Measurements from ENCODE around the gene PSMC6. TPM values are rescaled to one million over a fixed set of nuclear protein-coding genes. Genes with fewer than 3 reads are reported as not detected.
A peak's percentile ranks its signal among the peaks of the same experiment; 100 is the strongest.

PSMC6 gene
- total and polyA plus RNA-seq, 2 of the 13 experiments (the other 11 are each of a cell fraction or from before 2014, with no cell fraction given) = 90.0 to 210 TPM

DNA sequence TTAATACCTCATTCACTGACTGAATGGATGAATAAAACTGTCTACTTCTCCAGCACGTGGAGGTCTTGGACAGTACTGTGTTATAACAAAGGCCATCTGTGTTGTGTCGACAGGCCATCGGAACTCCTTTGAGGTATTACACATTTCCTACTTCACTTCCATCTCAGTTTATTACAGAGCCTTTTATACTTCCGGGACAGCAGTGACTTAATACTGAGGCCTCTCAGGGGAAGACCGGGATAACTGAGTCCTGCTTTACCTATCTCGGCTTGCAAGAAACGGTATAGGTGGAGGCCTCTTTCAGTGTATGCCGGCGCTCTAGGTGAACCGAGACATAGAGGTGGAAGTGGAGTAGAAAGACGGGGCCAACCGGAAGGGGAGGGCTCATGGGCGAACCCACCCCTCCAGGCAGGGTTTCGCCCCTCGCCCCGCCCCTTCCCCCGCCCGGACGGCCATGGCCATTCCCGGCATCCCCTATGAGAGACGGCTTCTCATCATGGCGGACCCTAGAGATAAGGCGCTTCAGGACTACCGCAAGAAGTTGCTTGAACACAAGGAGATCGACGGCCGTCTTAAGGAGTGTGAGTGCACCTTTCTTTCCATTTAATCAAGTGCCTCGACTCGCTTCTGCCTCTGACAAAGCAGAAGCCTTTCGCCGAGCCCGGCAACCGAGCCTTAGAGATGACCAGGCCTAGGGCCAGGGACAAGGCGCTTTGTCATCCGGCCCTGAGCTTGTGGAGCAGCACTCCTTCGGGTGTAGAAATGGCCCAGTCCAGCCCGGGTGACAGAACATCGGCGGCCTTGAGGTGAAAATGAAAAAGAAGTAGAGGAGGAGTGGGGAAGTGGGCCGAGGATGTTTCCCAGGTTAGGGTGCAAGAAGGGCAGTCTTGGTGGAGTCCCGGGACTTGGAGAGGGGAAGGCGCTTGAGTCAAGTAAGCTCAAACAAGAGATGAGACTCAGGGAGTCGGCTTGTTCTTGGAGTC lies at the start of gene PSMC6 (continued):
- 0 out of 2 replicates have a peak, but pooled peaks have one; percentile 32 for TF ChIP-seq FOXC1 (CRISPR knock-in tag; IDR thresholded peaks at IDR 0.05; ENCODE audit: borderline replicate concordance)
- TF ChIP-seq, protein P1, sequence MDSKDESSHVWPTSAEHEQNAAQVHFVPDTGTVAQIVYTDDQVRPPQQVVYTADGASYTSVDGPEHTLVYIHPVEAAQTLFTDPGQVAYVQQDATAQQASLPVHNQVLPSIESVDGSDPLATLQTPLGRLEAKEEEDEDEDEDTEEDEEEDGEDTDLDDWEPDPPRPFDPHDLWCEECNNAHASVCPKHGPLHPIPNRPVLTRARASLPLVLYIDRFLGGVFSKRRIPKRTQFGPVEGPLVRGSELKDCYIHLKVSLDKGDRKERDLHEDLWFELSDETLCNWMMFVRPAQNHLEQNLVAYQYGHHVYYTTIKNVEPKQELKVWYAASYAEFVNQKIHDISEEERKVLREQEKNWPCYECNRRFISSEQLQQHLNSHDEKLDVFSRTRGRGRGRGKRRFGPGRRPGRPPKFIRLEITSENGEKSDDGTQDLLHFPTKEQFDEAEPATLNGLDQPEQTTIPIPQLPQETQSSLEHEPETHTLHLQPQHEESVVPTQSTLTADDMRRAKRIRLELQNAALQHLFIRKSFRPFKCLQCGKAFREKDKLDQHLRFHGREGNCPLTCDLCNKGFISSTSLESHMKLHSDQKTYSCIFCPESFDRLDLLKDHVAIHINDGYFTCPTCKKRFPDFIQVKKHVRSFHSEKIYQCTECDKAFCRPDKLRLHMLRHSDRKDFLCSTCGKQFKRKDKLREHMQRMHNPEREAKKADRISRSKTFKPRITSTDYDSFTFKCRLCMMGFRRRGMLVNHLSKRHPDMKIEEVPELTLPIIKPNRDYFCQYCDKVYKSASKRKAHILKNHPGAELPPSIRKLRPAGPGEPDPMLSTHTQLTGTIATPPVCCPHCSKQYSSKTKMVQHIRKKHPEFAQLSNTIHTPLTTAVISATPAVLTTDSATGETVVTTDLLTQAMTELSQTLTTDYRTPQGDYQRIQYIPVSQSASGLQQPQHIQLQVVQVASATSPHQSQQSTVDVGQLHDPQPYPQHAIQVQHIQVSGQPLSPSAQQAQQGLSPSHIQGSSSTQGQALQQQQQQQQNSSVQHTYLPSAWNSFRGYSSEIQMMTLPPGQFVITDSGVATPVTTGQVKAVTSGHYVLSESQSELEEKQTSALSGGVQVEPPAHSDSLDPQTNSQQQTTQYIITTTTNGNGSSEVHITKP (CRISPR knock-in tag; IDR thresholded peaks at IDR 0.05; ENCODE audit: low read depth) = peak; percentile 68
- TF ChIP-seq, protein P2, sequence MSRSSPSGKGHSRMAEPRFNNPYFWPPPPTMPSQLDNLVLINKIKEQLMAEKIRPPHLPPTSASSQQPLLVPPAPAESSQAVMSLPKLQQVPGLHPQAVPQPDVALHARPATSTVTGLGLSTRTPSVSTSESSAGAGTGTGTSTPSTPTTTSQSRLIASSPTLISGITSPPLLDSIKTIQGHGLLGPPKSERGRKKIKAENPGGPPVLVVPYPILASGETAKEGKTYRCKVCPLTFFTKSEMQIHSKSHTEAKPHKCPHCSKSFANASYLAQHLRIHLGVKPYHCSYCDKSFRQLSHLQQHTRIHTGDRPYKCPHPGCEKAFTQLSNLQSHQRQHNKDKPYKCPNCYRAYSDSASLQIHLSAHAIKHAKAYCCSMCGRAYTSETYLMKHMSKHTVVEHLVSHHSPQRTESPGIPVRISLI (CRISPR knock-in tag; IDR thresholded peaks at IDR 0.05; ENCODE audit: borderline replicate concordance) = 0 out of 2 replicates have a peak, but pooled peaks have one; percentile 30
- no peak for TF ChIP-seq FOXA3 (CRISPR knock-in tag; IDR thresholded peaks at IDR 0.05)
- 0 out of 2 replicates have a peak, but pooled peaks have one; percentile 31 for TF ChIP-seq ZNF564 (CRISPR knock-in tag; IDR thresholded peaks at IDR 0.05)
- TF ChIP-seq RBAK (CRISPR knock-in tag; IDR thresholded peaks at IDR 0.05) = 0 out of 2 replicates have a peak, but pooled peaks have one; percentile 59
- peak; percentile 82; the same call in 1 of the 2 replicates for TF ChIP-seq ZNF138 (CRISPR knock-in tag; IDR thresholded peaks at IDR 0.05; ENCODE audit: low read depth)
- TF ChIP-seq KMT2A (CRISPR knock-in tag; IDR thresholded peaks at IDR 0.05) = peak; percentile 78; the same call in 1 of the 2 replicates
- 0 out of 2 replicates have a peak, but pooled peaks have one; percentile 21 for TF ChIP-seq ZNF546 (CRISPR knock-in tag; conservative IDR thresholded peaks at IDR 0.05)
- TF ChIP-seq, protein P3, sequence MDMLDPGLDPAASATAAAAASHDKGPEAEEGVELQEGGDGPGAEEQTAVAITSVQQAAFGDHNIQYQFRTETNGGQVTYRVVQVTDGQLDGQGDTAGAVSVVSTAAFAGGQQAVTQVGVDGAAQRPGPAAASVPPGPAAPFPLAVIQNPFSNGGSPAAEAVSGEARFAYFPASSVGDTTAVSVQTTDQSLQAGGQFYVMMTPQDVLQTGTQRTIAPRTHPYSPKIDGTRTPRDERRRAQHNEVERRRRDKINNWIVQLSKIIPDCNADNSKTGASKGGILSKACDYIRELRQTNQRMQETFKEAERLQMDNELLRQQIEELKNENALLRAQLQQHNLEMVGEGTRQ (IDR thresholded peaks at IDR 0.05; ENCODE audit: low read depth, low read length) = no peak
- TF ChIP-seq, protein P3 (CRISPR knock-in tag; IDR thresholded peaks at IDR 0.05; ENCODE audit: borderline replicate concordance) = peak; percentile 39; the same call in 1 of the 2 replicates
- TF ChIP-seq KDM4B (CRISPR knock-in tag; IDR thresholded peaks at IDR 0.05) = peak; percentile 58; the same call in 1 of the 2 replicates
- peak; percentile 41; the same call in 1 of the 2 replicates for TF ChIP-seq ZNF230 (CRISPR knock-in tag; IDR thresholded peaks at IDR 0.05)
- peak; percentile 74 for TF ChIP-seq THAP11 (CRISPR knock-in tag; IDR thresholded peaks at IDR 0.05)
- peak; percentile 65; the same call in 1 of the 2 replicates for TF ChIP-seq SMYD3 (CRISPR knock-in tag; IDR thresholded peaks at IDR 0.05)
- 0 out of 2 replicates have a peak, but pooled peaks have one; percentile 21 for TF ChIP-seq ZNF205 (CRISPR knock-in tag; IDR thresholded peaks at IDR 0.05)
- 0 out of 2 replicates have a peak, but pooled peaks have one; percentile 49 for TF ChIP-seq ESRRA (CRISPR knock-in tag; IDR thresholded peaks at IDR 0.05; ENCODE audit: low read depth)
- peak; percentile 36; the same call in 1 of the 2 replicates for TF ChIP-seq ZNF501 (CRISPR knock-in tag; IDR thresholded peaks at IDR 0.05)
- TF ChIP-seq SAP130 (CRISPR knock-in tag; IDR thresholded peaks at IDR 0.05; ENCODE audit: low read depth) = peak; percentile 60; the same call in 1 of the 2 replicates

Measured in HepG2 (cell line).